Nephron progenitor cell (in vitro differentiated cells): ENCODE measurements around the gene BTBD8.

Experiments
- DNase-seq: peaks from one replicate; pipeline ENCODE4 v3.0.0; 2021
- H3K27ac Mint-ChIP-seq: 2 replicates; pipeline ENCODE4 v1.8.0; 2021; ENCODE audit warnings: mild to moderate bottlenecking, moderate library complexity, mixed read lengths
- H3K27me3 Mint-ChIP-seq: 2 replicates; pipeline ENCODE4 v1.8.0; 2021; ENCODE audit warnings: mild to moderate bottlenecking, low read depth, mixed read lengths; ENCODE audit not compliant: poor library complexity
- H3K36me3 Mint-ChIP-seq: 2 replicates; pipeline ENCODE4 v1.8.0; 2021; ENCODE audit warnings: low read depth, mixed read lengths
- H3K4me1 Mint-ChIP-seq: 2 replicates; pipeline ENCODE4 v1.8.0; 2021; ENCODE audit warnings: mixed read lengths
- H3K4me3 Mint-ChIP-seq: 2 replicates; pipeline ENCODE4 v1.8.0; 2021; ENCODE audit warnings: mild to moderate bottlenecking, moderate library complexity, mixed read lengths
- H3K9me3 Mint-ChIP-seq: 2 replicates; pipeline ENCODE4 v1.8.0; 2021; ENCODE audit warnings: mild to moderate bottlenecking, moderate library complexity, mixed read lengths
- TF ChIP-seq, protein P1 (sequence below): fragments of 200-600 bp; sonication (generic); IDR thresholded peaks from 2 replicates; pipeline ENCODE4 v1.5.0; 2021; ENCODE audit warnings: antibody characterized with exemption

BTBD8 gene

DNA sequence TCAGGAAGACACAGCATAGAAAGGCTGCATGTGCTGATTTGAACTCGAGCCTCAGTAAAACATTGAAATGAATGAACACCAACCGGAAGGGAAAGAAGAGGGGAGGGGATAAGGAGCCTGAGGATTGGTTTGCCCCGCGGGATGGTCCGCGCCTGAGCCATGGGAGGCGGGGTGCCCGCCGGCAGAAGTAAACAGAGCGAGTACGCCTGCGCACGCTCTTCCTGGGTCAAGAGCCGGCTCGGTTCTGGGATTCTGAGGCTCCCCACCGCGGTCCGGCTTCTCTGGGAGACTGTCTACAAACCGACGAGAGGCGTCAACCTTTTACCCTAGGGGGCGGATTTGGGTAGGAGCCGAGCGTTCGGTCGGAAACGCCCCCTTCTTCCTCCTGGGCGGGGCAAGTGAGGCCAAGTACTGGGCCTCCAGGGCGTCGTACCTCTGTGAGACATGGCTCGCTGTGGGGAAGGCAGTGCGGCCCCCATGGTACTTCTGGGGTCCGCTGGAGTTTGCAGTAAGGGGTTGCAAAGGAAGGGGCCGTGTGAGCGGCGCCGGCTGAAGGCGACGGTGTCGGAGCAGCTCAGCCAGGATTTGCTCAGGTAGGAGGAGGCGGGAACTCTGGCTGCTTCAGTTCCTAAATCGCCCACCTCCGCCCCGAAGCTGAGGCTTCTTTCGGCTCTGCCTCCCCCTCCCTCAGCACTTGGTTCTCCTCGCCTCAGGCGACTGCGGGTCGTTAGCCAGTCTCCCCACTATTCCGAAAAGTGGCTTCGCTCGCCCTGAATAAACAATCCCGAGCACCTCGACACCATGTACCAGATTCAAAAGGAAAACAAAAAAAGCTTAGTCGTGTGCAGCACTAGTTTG is at the start of gene BTBD8:
TSS of gene BTBD8 (plus strand) at position 218 of the 858 bp plus-strand sequence. CDS start at position 445, 227 bp downstream.
- Mint-ChIP-seq H3K9me3 (peaks cover 20% of the 10 kb centered on the region), H3K27ac (peak within 1 kb of the TSS; percentile 89), H3K4me3 (peak within 1 kb of the TSS; percentile 87), H3K27me3 (no peaks in the 10 kb centered on the region), H3K4me1 (no peaks in the 10 kb centered on the region), H3K36me3 (peaks cover 16% of the 10 kb centered on the region)
- TF ChIP-seq, protein P1, sequence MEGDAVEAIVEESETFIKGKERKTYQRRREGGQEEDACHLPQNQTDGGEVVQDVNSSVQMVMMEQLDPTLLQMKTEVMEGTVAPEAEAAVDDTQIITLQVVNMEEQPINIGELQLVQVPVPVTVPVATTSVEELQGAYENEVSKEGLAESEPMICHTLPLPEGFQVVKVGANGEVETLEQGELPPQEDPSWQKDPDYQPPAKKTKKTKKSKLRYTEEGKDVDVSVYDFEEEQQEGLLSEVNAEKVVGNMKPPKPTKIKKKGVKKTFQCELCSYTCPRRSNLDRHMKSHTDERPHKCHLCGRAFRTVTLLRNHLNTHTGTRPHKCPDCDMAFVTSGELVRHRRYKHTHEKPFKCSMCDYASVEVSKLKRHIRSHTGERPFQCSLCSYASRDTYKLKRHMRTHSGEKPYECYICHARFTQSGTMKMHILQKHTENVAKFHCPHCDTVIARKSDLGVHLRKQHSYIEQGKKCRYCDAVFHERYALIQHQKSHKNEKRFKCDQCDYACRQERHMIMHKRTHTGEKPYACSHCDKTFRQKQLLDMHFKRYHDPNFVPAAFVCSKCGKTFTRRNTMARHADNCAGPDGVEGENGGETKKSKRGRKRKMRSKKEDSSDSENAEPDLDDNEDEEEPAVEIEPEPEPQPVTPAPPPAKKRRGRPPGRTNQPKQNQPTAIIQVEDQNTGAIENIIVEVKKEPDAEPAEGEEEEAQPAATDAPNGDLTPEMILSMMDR: no peak
- DNase-seq: peak; percentile 86

GRCh38 chr1:92030656-92031107 is 49.5 kb upstream of the BTBD8 start:
- peaks cover 26% of the 10 kb centered on the region for H3K36me3 Mint-ChIP-seq
- H3K4me1 Mint-ChIP-seq: peaks cover 25% of the 10 kb centered on the region
- TF ChIP-seq, protein P1: no peak
- H3K4me3 Mint-ChIP-seq: peak overlapping the region; percentile 85
- H3K27me3 Mint-ChIP-seq: peaks cover 32% of the 10 kb centered on the region
- no peak overlapping the region for H3K27ac Mint-ChIP-seq
- no peak for DNase-seq
- peaks cover 25% of the 10 kb centered on the region for H3K9me3 Mint-ChIP-seq

GRCh38 chr1:92031281-92032110 is 48.6 kb upstream of the BTBD8 start:
- TF ChIP-seq, protein P1: no peak
- Mint-ChIP-seq H3K4me3 (peak overlapping the region; percentile 2), H3K4me1 (peaks cover 25% of the 10 kb centered on the region), H3K27me3 (peaks cover 32% of the 10 kb centered on the region), H3K36me3 (peaks cover 25% of the 10 kb centered on the region), H3K9me3 (peaks cover 22% of the 10 kb centered on the region), H3K27ac (no peak overlapping the region)
- DNase-seq: no peak

GRCh38 chr1:92037400-92037799 is 42.7 kb upstream of the BTBD8 start:
- TF ChIP-seq, protein P1: no peak
- no peak overlapping the region for H3K4me3 Mint-ChIP-seq
- H3K4me1 Mint-ChIP-seq: peaks cover 5% of the 10 kb centered on the region
- DNase-seq: no peak
- peaks cover 7% of the 10 kb centered on the region for H3K36me3 Mint-ChIP-seq
- H3K27me3 Mint-ChIP-seq: peaks cover 2% of the 10 kb centered on the region
- peak overlapping the region; percentile 17 for H3K27ac Mint-ChIP-seq
- no peaks in the 10 kb centered on the region for H3K9me3 Mint-ChIP-seq

DNA sequence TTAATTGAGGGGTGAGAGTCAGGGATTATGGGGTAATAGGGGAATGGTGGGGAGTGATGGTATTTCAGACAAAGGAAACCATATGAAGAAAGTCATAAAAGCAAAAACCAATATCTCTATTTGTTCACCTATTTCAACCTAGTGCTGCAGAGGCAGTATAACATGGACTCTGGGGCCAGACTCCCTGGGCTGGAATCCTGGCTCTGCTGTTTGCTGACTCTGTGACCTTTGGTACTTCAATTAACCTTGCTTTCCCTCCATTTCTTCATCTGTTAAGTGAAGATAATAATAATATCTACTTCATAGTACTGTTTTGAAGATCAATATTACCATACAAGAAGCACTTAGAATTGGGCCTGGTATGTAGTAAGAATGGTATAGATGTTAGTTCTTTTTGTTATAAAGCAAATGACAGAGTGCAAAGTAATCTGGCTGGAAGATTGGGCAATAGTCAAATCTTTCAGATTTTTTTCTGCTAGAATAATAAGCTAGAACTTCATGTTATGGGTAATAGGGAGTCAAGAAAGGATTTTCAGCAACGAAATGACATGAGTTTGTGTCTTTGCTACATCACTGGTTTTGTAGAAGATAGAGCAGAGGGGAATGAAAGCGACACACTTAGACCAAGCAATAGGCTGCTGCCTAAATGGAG is 41.3 kb upstream of the BTBD8 start:
- TF ChIP-seq, protein P1: no peak
- Mint-ChIP-seq H3K27ac (no peak overlapping the region), H3K27me3 (peaks cover 2% of the 10 kb centered on the region), H3K36me3 (no peaks in the 10 kb centered on the region), H3K4me3 (no peak overlapping the region), H3K4me1 (peaks cover 5% of the 10 kb centered on the region), H3K9me3 (no peaks in the 10 kb centered on the region)
- no peak for DNase-seq
